ENCODE results near the gene FAM163B.
"Not testable (repeated sequence)": the region's sequence is repeated elsewhere in the genome, so short reads cannot be mapped to it uniquely, and the experiment has no call there.

FAM163B gene

GRCh38 chr9:133564451-133565116 lies 44.6 kb downstream of the FAM163B start:
- DNase-seq, result no peak

- not testable (repeated sequence) for DNase-seq
Observed at GRCh38 chr9:133563814-133564213, 45.4 kb downstream of the FAM163B start.

- no peak for DNase-seq
Observed at GRCh38 chr9:133563291-133563796, 45.8 kb downstream of the FAM163B start.

GRCh38 chr9:133562611-133563290 lies 46.4 kb downstream of the FAM163B start:
- DNase-seq, result no peak

GRCh38 chr9:133561976-133562554 lies 47.1 kb downstream of the FAM163B start:
- DNase-seq, result no peak

GRCh38 chr9:133560944-133561343 lies 48.2 kb downstream of the FAM163B start:
- no peak for DNase-seq

GRCh38 chr9:133560311-133560710 lies 48.9 kb downstream of the FAM163B start:
- no peak for DNase-seq

- DNase-seq, result no peak
Observed at GRCh38 chr9:133558191-133559126, 50.7 kb downstream of the FAM163B start.

- no peak for DNase-seq
Observed at GRCh38 chr9:133557581-133557980, 51.6 kb downstream of the FAM163B start.

GRCh38 chr9:133556354-133556753 lies 52.8 kb downstream of the FAM163B start:
- DNase-seq, result no peak

GRCh38 chr9:133554729-133555128 lies 54.5 kb downstream of the FAM163B start:
- no peak for DNase-seq

- no peak for DNase-seq
Observed at GRCh38 chr9:133553973-133554713, 55.0 kb downstream of the FAM163B start.

GRCh38 chr9:133553123-133553522 lies 56.1 kb downstream of the FAM163B start:
- DNase-seq, result no peak

GRCh38 chr9:133552236-133552635 lies 57.0 kb downstream of the FAM163B start:
- DNase-seq, result no peak

GRCh38 chr9:133551446-133551845 lies 57.7 kb downstream of the FAM163B start:
- no peak for DNase-seq

GRCh38 chr9:133547116-133547515 lies 62.1 kb downstream of the FAM163B start:
- no peak for DNase-seq

- DNase-seq, result no peak
Observed at GRCh38 chr9:133546287-133546680, 62.9 kb downstream of the FAM163B start.

- DNase-seq, result no peak
Observed at GRCh38 chr9:133545494-133546286, 63.5 kb downstream of the FAM163B start.

GRCh38 chr9:133543772-133544467 lies 65.3 kb downstream of the FAM163B start:
- DNase-seq, result no peak

GRCh38 chr9:133542002-133542401 lies 67.2 kb downstream of the FAM163B start:
- DNase-seq, result no peak

GRCh38 chr9:133540698-133541025 lies 68.5 kb downstream of the FAM163B start:
- no peak for DNase-seq

All from CD4-positive, alpha-beta T cell treated with Interleukin-6 for 4 hours (primary cell).